Neuronal stem cell (in vitro differentiated cells): ENCODE measurements around the gene MGLL.

Experiments used
- DNase-seq: peaks from one replicate; pipeline ENCODE4 v3.0.0-alpha.2; 2013; ENCODE audit warnings: low spot score
- H2AFZ ChIP-seq: one replicate; pipeline ENCODE4 v1.6.1; 2013; ENCODE audit warnings: mild to moderate bottlenecking, low read length, inconsistent platforms
- H2AK5ac ChIP-seq: 2 replicates; pipeline ENCODE4 v1.6.1; 2013; ENCODE audit warnings: low read depth, mild to moderate bottlenecking, inconsistent platforms, low read length, moderate library complexity, mixed read lengths
- H2BK120ac ChIP-seq: 2 replicates; pipeline ENCODE4 v1.6.1; 2013; ENCODE audit warnings: low read depth, mild to moderate bottlenecking, inconsistent platforms, low read length, moderate library complexity, mixed read lengths
- H2BK12ac ChIP-seq: one replicate; pipeline ENCODE4 v1.6.1; 2013; ENCODE audit warnings: low read length, inconsistent platforms
- H2BK15ac ChIP-seq: 2 replicates; pipeline ENCODE4 v1.6.1; 2013; ENCODE audit warnings: mild to moderate bottlenecking, low read length, inconsistent platforms, mixed read lengths
- H2BK5ac ChIP-seq: one replicate; pipeline ENCODE4 v1.6.1; 2013; ENCODE audit warnings: inconsistent platforms, mild to moderate bottlenecking, low read length, moderate library complexity
- H3K14ac ChIP-seq: one replicate; pipeline ENCODE4 v1.6.1; 2013; ENCODE audit warnings: low read length, inconsistent platforms
- H3K18ac ChIP-seq: 2 replicates; pipeline ENCODE4 v1.6.1; 2013; ENCODE audit warnings: low read length, inconsistent platforms
- H3K23ac ChIP-seq: 2 replicates; pipeline ENCODE4 v1.6.1; 2013; ENCODE audit warnings: low read depth, mild to moderate bottlenecking, mixed read lengths, low read length, inconsistent platforms; ENCODE audit not compliant: poor library complexity
- H3K27ac ChIP-seq: replicated peaks from 3 replicates; pipeline ENCODE4 v1.5.1; 2013; ENCODE audit warnings: low read length, inconsistent platforms
- H3K27me3 ChIP-seq, 3 experiments: 2 replicates each; pipeline ENCODE4 v1.6.1; 2013; ENCODE audit warnings: low read length in 3 of 3, mild to moderate bottlenecking in 2 of 3, inconsistent platforms in 1 of 3, low read depth in 1 of 3, mixed read lengths in 1 of 3, moderate library complexity in 1 of 3; ENCODE audit not compliant: control insufficient read depth in 3 of 3, insufficient read depth in 3 of 3
- H3K36me3 ChIP-seq, 2 donors: replicated peaks in 1 of 2; 2 replicates each; pipeline ENCODE4 v1.6.1; 2013; ENCODE audit warnings: low read length in 2 of 2; ENCODE audit not compliant: control insufficient read depth in 2 of 2, insufficient read depth in 2 of 2
- H3K4ac ChIP-seq: 2 replicates; pipeline ENCODE4 v1.6.1; 2013; ENCODE audit warnings: inconsistent platforms, mild to moderate bottlenecking, low read length, moderate library complexity
- H3K4me1 ChIP-seq, 2 donors: 1 replicate in 1 of 2; 2 replicates in 1 of 2; pipeline ENCODE4 v1.6.1; 2013; ENCODE audit warnings: low read length in 2 of 2, low read depth in 1 of 2; ENCODE audit not compliant: control insufficient read depth in 2 of 2, insufficient read depth in 1 of 2
- H3K4me2 ChIP-seq: one replicate; pipeline ENCODE4 v1.6.1; 2013; ENCODE audit warnings: mild to moderate bottlenecking, low read length, inconsistent platforms; ENCODE audit not compliant: insufficient read depth, poor library complexity, severe bottlenecking
- H3K4me3 ChIP-seq, 2 donors: 2 replicates each; pipeline ENCODE4 v1.5.1; 2013; ENCODE audit warnings: low read length in 2 of 2, mild to moderate bottlenecking in 2 of 2, inconsistent platforms in 1 of 2, moderate library complexity in 1 of 2
- H3K79me1 ChIP-seq: one replicate; pipeline ENCODE4 v1.6.1; 2013; ENCODE audit warnings: low read depth, mild to moderate bottlenecking, inconsistent platforms, low read length, moderate library complexity
- H3K9ac ChIP-seq: one replicate; pipeline ENCODE4 v1.6.1; 2013; ENCODE audit warnings: mild to moderate bottlenecking, low read depth, low read length, inconsistent platforms; ENCODE audit not compliant: poor library complexity
- H3K9me3 ChIP-seq, 2 donors: replicated peaks in 1 of 2; 2 replicates each; pipeline versions ENCODE3 to v1.6.1; 2013; ENCODE audit warnings: low read length in 2 of 2, mild to moderate bottlenecking in 2 of 2, inconsistent platforms in 1 of 2, low read depth in 1 of 2, mixed read lengths in 1 of 2, moderate library complexity in 1 of 2; ENCODE audit not compliant: control insufficient read depth in 2 of 2, insufficient read depth in 1 of 2
- H4K8ac ChIP-seq: one replicate; pipeline ENCODE4 v1.6.1; 2013; ENCODE audit warnings: low read depth, mild to moderate bottlenecking, inconsistent platforms, low read length, moderate library complexity
- H4K91ac ChIP-seq: one replicate; pipeline ENCODE4 v1.6.1; 2013; ENCODE audit warnings: low read length, low read depth, mild to moderate bottlenecking, inconsistent platforms; ENCODE audit not compliant: poor library complexity
- WGBS, 2 donors: extraction: QIAGEN DNeasy Blood & Tissue Kit; methylation state at CpG; one replicate each; pipeline ENCODE4 v1.1.7; 2013; ENCODE audit warnings: missing lambda C conversion rate in 2 of 2, mixed read lengths in 1 of 2; ENCODE audit not compliant: insufficient read length in 2 of 2, insufficient replicate concordance in 1 of 2; ENCODE audit errors: extremely low coverage in 2 of 2; 5-methylcytosine and 5-hydroxymethylcytosine counted together

Gene MGLL

GRCh38 chr3:127718245-127718915 is 103.9 kb downstream of the MGLL start:
- DNase-seq: no peak
- no peak overlapping the region for H2BK12ac ChIP-seq
- no peak overlapping the region for H2BK120ac ChIP-seq
- no peak overlapping the region for H3K4me3 ChIP-seq
- H3K4ac ChIP-seq: no peak overlapping the region
- H2BK15ac ChIP-seq: no peak overlapping the region
- no peaks in the 10 kb centered on the region for H3K36me3 ChIP-seq
- no peak overlapping the region for H4K8ac ChIP-seq
- no peak overlapping the region for H3K18ac ChIP-seq
- H3K27me3 ChIP-seq: peaks cover 0 to 41% (median 0%) of the 10 kb centered on the region in 3 experiments
- no peak overlapping the region for H4K91ac ChIP-seq
- H2BK5ac ChIP-seq: no peak overlapping the region
- no peak overlapping the region for H3K4me2 ChIP-seq
- peak overlapping the region; percentile 27 for H2AK5ac ChIP-seq
- no peak overlapping the region for H3K23ac ChIP-seq
- peaks cover 4 to 24% of the 10 kb centered on the region in 2 donors for H3K4me1 ChIP-seq
- H3K9me3 ChIP-seq: no peaks in the 10 kb centered on the region
- no peak overlapping the region for H3K9ac ChIP-seq
- H3K27ac ChIP-seq: no peak overlapping the region
- H3K79me1 ChIP-seq: no peaks in the 10 kb centered on the region
- WGBS, 2 donors: no CpG with 5 or more reads among the region's 7 CpGs
- no peak overlapping the region for H2AFZ ChIP-seq
- no peak overlapping the region for H3K14ac ChIP-seq

GRCh38 chr3:127717357-127718244 is 104.7 kb downstream of the MGLL start:
- Histone ChIP-seq H3K9ac (no peak overlapping the region), H3K4ac (no peak overlapping the region), H3K36me3 (no peaks in the 10 kb centered on the region), H2BK12ac (no peak overlapping the region), H3K27ac (no peak overlapping the region), H3K23ac (no peak overlapping the region), H3K4me2 (no peak overlapping the region), H3K18ac (peak overlapping the region; percentile 59), H4K8ac (no peak overlapping the region), H3K27me3 (peaks cover 0 to 41% (median 0%) of the 10 kb centered on the region in 3 experiments), H2BK5ac (no peak overlapping the region), H3K4me3 (no peak overlapping the region), H2AFZ (no peak overlapping the region), H2AK5ac (peak overlapping the region; percentile 27), H2BK15ac (no peak overlapping the region), H3K79me1 (no peaks in the 10 kb centered on the region), H3K14ac (no peak overlapping the region), H4K91ac (no peak overlapping the region), H2BK120ac (no peak overlapping the region), H3K4me1 (peaks cover 2 to 18% of the 10 kb centered on the region in 2 donors), H3K9me3 (no peaks in the 10 kb centered on the region)
- WGBS, 2 donors: no CpG with 5 or more reads among the region's 14 CpGs
- DNase-seq: no peak

- no peak overlapping the region for H3K27ac ChIP-seq
- H2BK120ac ChIP-seq: no peak overlapping the region
- H3K36me3 ChIP-seq: no peaks in the 10 kb centered on the region
- no peak for DNase-seq
- H4K8ac ChIP-seq: no peak overlapping the region
- no peak overlapping the region for H2BK12ac ChIP-seq
- no peak overlapping the region for H3K18ac ChIP-seq
- no peak overlapping the region for H2BK5ac ChIP-seq
- H2BK15ac ChIP-seq: peak overlapping the region; percentile 12
- no peak overlapping the region for H3K9ac ChIP-seq
- peaks cover 0 to 30% (median 0%) of the 10 kb centered on the region in 3 experiments for H3K27me3 ChIP-seq
- no peak overlapping the region for H3K23ac ChIP-seq
- no peak overlapping the region for H3K4me2 ChIP-seq
- no CpG with 5 or more reads among the region's 6 CpGs for WGBS, 2 donors
- H3K9me3 ChIP-seq: no peaks in the 10 kb centered on the region
- no peak overlapping the region for H3K14ac ChIP-seq
- H4K91ac ChIP-seq: no peak overlapping the region
- H3K4me3 ChIP-seq: no peak overlapping the region
- no peak overlapping the region for H2AK5ac ChIP-seq
- H3K4me1 ChIP-seq: peaks cover 2 to 13% of the 10 kb centered on the region in 2 donors
- H3K79me1 ChIP-seq: no peaks in the 10 kb centered on the region
- H3K4ac ChIP-seq: no peak overlapping the region
- no peak overlapping the region for H2AFZ ChIP-seq
These were observed 105.9 kb downstream of the MGLL start for GRCh38 chr3:127716384-127716783.

DNA sequence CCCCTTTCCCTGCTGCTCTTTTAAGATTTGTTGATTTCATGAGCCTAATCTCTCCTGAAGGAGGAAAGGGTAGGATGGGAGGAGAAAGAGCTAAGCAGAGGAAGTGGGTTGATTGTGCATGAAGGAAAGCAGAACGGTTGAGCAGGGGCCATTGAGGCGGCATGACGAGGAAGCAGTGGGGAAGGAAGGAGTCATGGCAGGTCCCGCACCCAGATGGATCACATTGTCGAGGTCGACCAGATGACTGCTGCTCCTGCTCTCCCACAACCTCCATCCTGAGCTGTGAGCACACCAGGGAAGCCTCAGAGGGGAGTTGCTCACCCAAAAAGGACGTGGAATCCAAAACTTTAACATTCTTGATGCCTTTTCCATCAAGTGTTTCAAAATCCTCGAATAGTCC is 106.8 kb downstream of the MGLL start:
- Histone ChIP-seq H2BK15ac (no peak overlapping the region), H3K4me3 (no peak overlapping the region), H3K36me3 (no peaks in the 10 kb centered on the region), H3K9me3 (no peaks in the 10 kb centered on the region), H3K23ac (no peak overlapping the region), H3K79me1 (no peaks in the 10 kb centered on the region), H3K18ac (peak overlapping the region; percentile 15), H3K4me1 (peaks cover 2 to 13% of the 10 kb centered on the region in 2 donors), H2BK120ac (no peak overlapping the region), H2AK5ac (no peak overlapping the region), H3K14ac (no peak overlapping the region), H4K91ac (no peak overlapping the region), H2BK12ac (no peak overlapping the region), H2BK5ac (no peak overlapping the region), H3K27ac (no peak overlapping the region), H2AFZ (no peak overlapping the region), H3K4me2 (no peak overlapping the region), H3K4ac (no peak overlapping the region), H3K9ac (no peak overlapping the region), H3K27me3 (peaks cover 0 to 22% (median 0%) of the 10 kb centered on the region in 3 experiments), H4K8ac (no peak overlapping the region)
- WGBS, 2 donors: no CpG with 5 or more reads among the region's 8 CpGs
- no peak for DNase-seq
